Panc1 (cell line): ENCODE measurements around the gene WSCD2. TPM values are rescaled to one million over a fixed set of nuclear protein-coding genes. Genes with fewer than 3 reads are reported as not detected.

Source experiments
- ATAC-seq: fragments of 200-7000 bp; cut with Tn5 transposase; 2 replicates; pipeline ENCODE4 v1.9.1; 2020; ENCODE audit warnings: mild to moderate bottlenecking, moderate library complexity
- BruUV-seq: library from RNA; stranded (reverse); fragments of 400-500 nt; replicated peaks from 2 replicates; lab custom pipeline; 2021; lab: Mats Ljungman, UMichigan
- CTCF ChIA-PET: fragments of 300-600 bp; sonication (Branson Sonifier 250); formaldehyde crosslinking; loops from one replicate; lab custom pipeline; 2022; ENCODE audit warnings: antibody characterized with exemption; lab: Charles Lee
- POLR2A ChIA-PET: fragments of 300-600 bp; sonication (Branson Sonifier 250); formaldehyde crosslinking; loops from one replicate; lab custom pipeline; 2022; ENCODE audit warnings: antibody characterized with exemption; lab: Charles Lee
- DNase-seq: peaks from one replicate; pipeline ENCODE4 v3.0.0-alpha.2; 2010; ENCODE audit warnings: low read depth, low spot score
- H3K27ac ChIP-seq: 2 replicates; pipeline ENCODE4 v1.5.1; 2011; ENCODE audit warnings: mild to moderate bottlenecking, low read length, inconsistent platforms
- H3K27me3 ChIP-seq: fragments of 200-500 bp; sonication (Bioruptor generic); 2 replicates; pipeline ENCODE4 v1.6.0; 2014; ENCODE audit warnings: low read length, inconsistent platforms; ENCODE audit not compliant: control insufficient read depth, insufficient read depth
- H3K36me3 ChIP-seq: fragments of 200-500 bp; sonication (Bioruptor generic); 2 replicates; pipeline ENCODE4 v1.5.1; 2014; ENCODE audit warnings: inconsistent platforms, mild to moderate bottlenecking, low read length, moderate library complexity; ENCODE audit not compliant: control insufficient read depth, insufficient read depth
- H3K4me1 ChIP-seq: 2 replicates; pipeline ENCODE4 v1.5.1; 2011; ENCODE audit warnings: inconsistent platforms, mild to moderate bottlenecking, low read length, moderate library complexity; ENCODE audit not compliant: control insufficient read depth, insufficient read depth
- H3K4me3 ChIP-seq, 2 experiments: 2 replicates each; pipeline ENCODE4 v1.5.1; 2011 to 2012; ENCODE audit warnings: low read depth in 2 of 2, low read length in 2 of 2, mild to moderate bottlenecking in 2 of 2, inconsistent platforms in 1 of 2, moderate library complexity in 1 of 2
- H3K9me3 ChIP-seq: fragments of 200-500 bp; sonication (Bioruptor generic); 2 replicates; pipeline ENCODE4 v1.5.1; 2014; ENCODE audit warnings: low read depth, mild to moderate bottlenecking, inconsistent platforms, low read length, moderate library complexity; ENCODE audit not compliant: control insufficient read depth, insufficient read depth
- CTCF ChIP-seq: fragments of 450-650 bp; IDR thresholded peaks from 2 replicates; pipeline ENCODE4 v1.5.1; 2017; ENCODE audit warnings: mild to moderate bottlenecking
- POLR2AphosphoS5 ChIP-seq: IDR thresholded peaks from 2 replicates; pipeline ENCODE4 v1.6.1; 2012; ENCODE audit warnings: mild to moderate bottlenecking, low read depth, low read length, moderate library complexity
- REST ChIP-seq, 2 experiments: IDR thresholded peaks; 2 replicates each; pipeline ENCODE4 v1.6.1; 2011 to 2012; ENCODE audit warnings: low read depth in 2 of 2, control low read depth in 1 of 2, low read length in 1 of 2, mild to moderate bottlenecking in 1 of 2, moderate library complexity in 1 of 2; ENCODE audit not compliant: insufficient read depth in 1 of 2
- SIN3A ChIP-seq: IDR thresholded peaks from 2 replicates; pipeline ENCODE4 v1.6.1; 2012; ENCODE audit warnings: low read depth, mild to moderate bottlenecking, low read length, moderate library complexity, borderline replicate concordance; ENCODE audit not compliant: insufficient read depth
- TCF7L2 ChIP-seq: IDR thresholded peaks from 2 replicates; pipeline ENCODE4 v1.6.1; 2011; ENCODE audit warnings: mild to moderate bottlenecking, low read depth, low read length, inconsistent platforms
- in situ Hi-C: cut with HindIII; loops from 2 replicates; pipeline ENCODE4 v1.10.0; 2016; ENCODE audit warnings: low sequenced_read_pairs, low pct_unique_long_range_greater_than_20kb
- intact Hi-C: fragments of 100-400 bp; cut with micrococcal nuclease; formaldehyde crosslinking; loops from one replicate; pipeline ENCODE4 v1.10.0; 2022; ENCODE audit not compliant: unreplicated experiment
- total RNA-seq: library from RNA; stranded (reverse); gene quantifications from one replicate; pipeline ENCODE4 v1.2.1, GENCODE V29; 2021; ENCODE audit not compliant: unreplicated experiment

WSCD2 gene
- total RNA-seq, 1 experiment from 2014 or later: 0.64 TPM

GRCh38 chr12:108125073-108125472 lies 4.0 kb upstream of the WSCD2 start:
- peaks cover 21% of the 10 kb centered on the region for H3K27me3 ChIP-seq
- intact Hi-C loops: no loop called here
- CTCF ChIA-PET: no interaction called here

GRCh38 chr12:108126212-108126611 lies 2.9 kb upstream of the WSCD2 start:
- Histone ChIP-seq H3K27ac (no peak overlapping the region), H3K9me3 (no peaks in the 10 kb centered on the region), H3K36me3 (no peaks in the 10 kb centered on the region; the same call in 1 of the 2 replicates), H3K27me3 (peaks cover 27% of the 10 kb centered on the region), H3K4me3 (no peak overlapping the region), H3K4me1 (peaks cover 12% of the 10 kb centered on the region)
- no peak for TF ChIP-seq TCF7L2
- TF ChIP-seq CTCF: no peak
- no peak for TF ChIP-seq POLR2AphosphoS5
- no peak for TF ChIP-seq REST (IDR thresholded peaks at IDR 0.05; ENCODE audit: insufficient read depth in 1 of 2, low read depth in 2 of 2, low read length in 1 of 2)
- TF ChIP-seq SIN3A: no peak
- ChIA-PET CTCF (no interaction called here), POLR2A (no interaction called here)
- no TSS peak for BruUV-seq
- intact Hi-C loops: no loop called here
- ATAC-seq (no peak), DNase-seq (no peak)
- in situ Hi-C loops: no loop called here

More at GRCh38 chr12:108125073-108125472, 4.0 kb upstream of the WSCD2 start:
- no peak for ATAC-seq
- Histone ChIP-seq H3K4me1 (peaks cover 12% of the 10 kb centered on the region), H3K36me3 (no peaks in the 10 kb centered on the region; the same call in 1 of the 2 replicates), H3K9me3 (no peaks in the 10 kb centered on the region), H3K27ac (no peak overlapping the region), H3K4me3 (no peak overlapping the region)
- in situ Hi-C loops: no loop called here
- no peak for DNase-seq
- no TSS peak for BruUV-seq
- POLR2A ChIA-PET: no interaction called here
- TF ChIP-seq TCF7L2 (no peak), REST (IDR thresholded peaks at IDR 0.05; ENCODE audit: insufficient read depth in 1 of 2, low read depth in 2 of 2, low read length in 1 of 2) (no peak), POLR2AphosphoS5 (no peak), CTCF (no peak), SIN3A (no peak)
